GM18520 (cell line): ENCODE data around the gene NOS2.
"Not testable (repeated sequence)": the region's sequence is repeated elsewhere in the genome, so short reads cannot be mapped to it uniquely, and the experiment has no call there.

Experiments used
- ATAC-seq: cut with Tn5 transposase; IDR thresholded peaks from one replicate; pipeline ENCODE4 v1.9.1; 2021; ENCODE audit not compliant: unreplicated experiment

The NOS2 gene

GRCh38 chr17:27793168-27793905 is 7.0 kb downstream of the NOS2 start:
- ATAC-seq = no peak

- ATAC-seq = no peak
Observed at GRCh38 chr17:27792095-27792494, 8.2 kb downstream of the NOS2 start.

GRCh38 chr17:27788919-27789318 is 11.4 kb downstream of the NOS2 start:
- ATAC-seq = no peak

GRCh38 chr17:27783440-27784350 is 16.6 kb downstream of the NOS2 start:
- no peak for ATAC-seq

GRCh38 chr17:27782791-27783206 is 17.5 kb downstream of the NOS2 start:
- no peak for ATAC-seq

- ATAC-seq = no peak
Observed at GRCh38 chr17:27780828-27781404, 19.4 kb downstream of the NOS2 start.

GRCh38 chr17:27780092-27780827 is 20.1 kb downstream of the NOS2 start:
- ATAC-seq = no peak

GRCh38 chr17:27778183-27778582 is 22.1 kb downstream of the NOS2 start:
- ATAC-seq = no peak

GRCh38 chr17:27776882-27777624 is 23.3 kb downstream of the NOS2 start:
- no peak for ATAC-seq

GRCh38 chr17:27771586-27771985 is 28.7 kb downstream of the NOS2 start:
- no peak for ATAC-seq

- ATAC-seq = no peak
Observed at GRCh38 chr17:27770877-27771276, 29.5 kb downstream of the NOS2 start.

- ATAC-seq = no peak
Observed at GRCh38 chr17:27768858-27769410, 31.4 kb downstream of the NOS2 start.

- ATAC-seq = no peak
Observed at GRCh38 chr17:27766438-27766837, 33.9 kb downstream of the NOS2 start.

GRCh38 chr17:27765353-27765752 is 35.0 kb downstream of the NOS2 start:
- no peak for ATAC-seq

- no peak for ATAC-seq
Observed at GRCh38 chr17:27764589-27764988, 35.7 kb downstream of the NOS2 start.

- no peak for ATAC-seq
Observed at GRCh38 chr17:27762527-27763305, 37.6 kb downstream of the NOS2 start.

GRCh38 chr17:27760931-27761330 is 39.4 kb downstream of the NOS2 start:
- ATAC-seq = not testable (repeated sequence)

- no peak for ATAC-seq
Observed at GRCh38 chr17:27760069-27760885, 40.1 kb downstream of the NOS2 start.
